Measurements from ENCODE around the gene GRIK1. TPM values are rescaled to one million over a fixed set of nuclear protein-coding genes. Genes with fewer than 3 reads are reported as not detected.

Gene GRIK1
- polyA plus RNA-seq, 1 donor (not counting 4 experiments of a cell fraction or from before 2014, with no cell fraction given) = not detected

GRCh38 chr21:29675451-29675850 lies 264.3 kb downstream of the GRIK1 start:
- dilution Hi-C loops (cut with MboI; ENCODE audit: extremely low pct_ligation_motif_present, low sequenced_read_pairs) = no loop called here
- no peak overlapping the region for H2AFZ ChIP-seq (ENCODE audit: control insufficient read depth, low read length)
- TF ChIP-seq CTCF (optimal IDR thresholded peaks at IDR 0.05 in 1 of 3, IDR thresholded peaks at IDR 0.05 in 1 of 3, conservative IDR thresholded peaks at IDR 0.05 in 1 of 3; ENCODE audit: extremely low read depth in 1 of 3, insufficient read depth in 2 of 3, low read length in 3 of 3) (no peak), EZH2 (IDR thresholded peaks at IDR 0.05; ENCODE audit: low read length) (no peak)

GRCh38 chr21:29674343-29674742 lies 265.5 kb downstream of the GRIK1 start:
- dilution Hi-C loops (cut with MboI; ENCODE audit: extremely low pct_ligation_motif_present, low sequenced_read_pairs) = no loop called here

More at GRCh38 chr21:29675451-29675850, 264.3 kb downstream of the GRIK1 start:
- no peaks in the 10 kb centered on the region for H3K36me3 ChIP-seq (ENCODE audit: control insufficient read depth in 2 of 2, extremely low read depth in 1 of 2, insufficient read depth in 2 of 2, low read length in 2 of 2)
- H3K9ac ChIP-seq (ENCODE audit: control insufficient read depth, extremely low read depth, insufficient read depth, low read length) = no peak overlapping the region
- no peak for DNase-seq (ENCODE audit: low read depth, low spot score)
- no peaks in the 10 kb centered on the region for H3K4me1 ChIP-seq (ENCODE audit: control insufficient read depth, extremely low read depth, insufficient read depth, low read length)
- H4K20me1 ChIP-seq (ENCODE audit: control insufficient read depth, extremely low read depth, insufficient read depth, low read length) = no peaks in the 10 kb centered on the region
- no peak overlapping the region for H3K27ac ChIP-seq (ENCODE audit: control insufficient read depth, insufficient read depth, low read length)
- H3K4me3 ChIP-seq (ENCODE audit: control insufficient read depth in 2 of 3, extremely low read depth in 1 of 3, insufficient read depth in 2 of 3, low read depth in 1 of 3, low read length in 3 of 3) = no peak overlapping the region
- no peaks in the 10 kb centered on the region for H3K27me3 ChIP-seq (ENCODE audit: control insufficient read depth, extremely low read depth, insufficient read depth, low read length)
- H3K9me1 ChIP-seq (ENCODE audit: control insufficient read depth, extremely low read depth, insufficient read depth, low read length) = no peaks in the 10 kb centered on the region
- no peak overlapping the region for H3K4me2 ChIP-seq (ENCODE audit: control insufficient read depth, extremely low read depth, insufficient read depth, low read depth, low read length)
- no peaks in the 10 kb centered on the region for H3K9me3 ChIP-seq (ENCODE audit: control insufficient read depth, low read depth, low read length)
- no peaks in the 10 kb centered on the region for H3K79me2 ChIP-seq (ENCODE audit: control insufficient read depth, insufficient read depth, low read length)
- no peak for FAIRE-seq

More at GRCh38 chr21:29674343-29674742, 265.5 kb downstream of the GRIK1 start:
- H3K36me3 ChIP-seq (ENCODE audit: control insufficient read depth in 2 of 2, extremely low read depth in 1 of 2, insufficient read depth in 2 of 2, low read length in 2 of 2) = no peaks in the 10 kb centered on the region
- H3K4me1 ChIP-seq (ENCODE audit: control insufficient read depth, extremely low read depth, insufficient read depth, low read length) = no peaks in the 10 kb centered on the region
- TF ChIP-seq EZH2 (IDR thresholded peaks at IDR 0.05; ENCODE audit: low read length) (no peak), CTCF (optimal IDR thresholded peaks at IDR 0.05 in 1 of 3, IDR thresholded peaks at IDR 0.05 in 1 of 3, conservative IDR thresholded peaks at IDR 0.05 in 1 of 3; ENCODE audit: extremely low read depth in 1 of 3, insufficient read depth in 2 of 3, low read length in 3 of 3) (no peak)
- H3K4me2 ChIP-seq (ENCODE audit: control insufficient read depth, extremely low read depth, insufficient read depth, low read depth, low read length) = no peak overlapping the region
- no peaks in the 10 kb centered on the region for H4K20me1 ChIP-seq (ENCODE audit: control insufficient read depth, extremely low read depth, insufficient read depth, low read length)
- no peaks in the 10 kb centered on the region for H3K27me3 ChIP-seq (ENCODE audit: control insufficient read depth, extremely low read depth, insufficient read depth, low read length)
- no peak overlapping the region for H3K4me3 ChIP-seq (ENCODE audit: control insufficient read depth in 2 of 3, extremely low read depth in 1 of 3, insufficient read depth in 2 of 3, low read depth in 1 of 3, low read length in 3 of 3)
- no peak for DNase-seq (ENCODE audit: low read depth, low spot score)
- FAIRE-seq = no peak
- no peak overlapping the region for H3K9ac ChIP-seq (ENCODE audit: control insufficient read depth, extremely low read depth, insufficient read depth, low read length)
- H3K79me2 ChIP-seq (ENCODE audit: control insufficient read depth, insufficient read depth, low read length) = no peaks in the 10 kb centered on the region
- H3K27ac ChIP-seq (ENCODE audit: control insufficient read depth, insufficient read depth, low read length) = no peak overlapping the region
- no peaks in the 10 kb centered on the region for H3K9me3 ChIP-seq (ENCODE audit: control insufficient read depth, low read depth, low read length)
- no peaks in the 10 kb centered on the region for H3K9me1 ChIP-seq (ENCODE audit: control insufficient read depth, extremely low read depth, insufficient read depth, low read length)
- H2AFZ ChIP-seq (ENCODE audit: control insufficient read depth, low read length) = no peak overlapping the region

Data from keratinocyte (primary cell).